COLO668 (cell line): ENCODE results near the gene CHMP3.
"Not testable (repeated sequence)": the region's sequence is repeated elsewhere in the genome, so short reads cannot be mapped to it uniquely, and the experiment has no call there.

Source experiments
- DNase-seq: peaks from one replicate; lab custom pipeline; 2025; ENCODE audit not compliant: unreplicated experiment; lab: John Stamatoyannopoulos, UW

The CHMP3 gene

GRCh38 chr2:86549963-86550725, 13.1 kb downstream of the CHMP3 start:
- DNase-seq: not testable (repeated sequence)

DNA sequence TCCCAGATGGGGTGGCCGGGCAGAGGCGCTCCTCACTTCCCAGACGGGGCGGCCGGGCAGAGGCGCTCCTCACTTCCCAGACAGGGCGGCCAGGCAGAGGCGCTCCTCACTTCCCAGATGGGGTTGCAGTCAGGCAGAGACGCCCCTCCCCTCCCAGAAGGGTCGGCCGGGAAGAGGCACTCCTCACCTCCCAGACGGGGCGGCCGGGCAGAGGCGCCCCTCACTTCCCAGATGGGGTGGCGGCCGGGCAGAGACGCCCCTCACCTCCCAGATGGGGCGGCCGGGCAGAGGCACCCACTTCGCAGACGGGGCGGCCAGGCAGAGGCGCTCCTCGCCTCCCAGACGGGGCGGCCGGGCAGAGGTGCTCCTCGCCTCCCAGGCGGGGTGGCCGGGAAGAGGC, 13.8 kb downstream of the CHMP3 start:
- not testable (repeated sequence) for DNase-seq

- DNase-seq: not testable (repeated sequence)
Observed at GRCh38 chr2:86548913-86549396, 14.3 kb downstream of the CHMP3 start.

DNA sequence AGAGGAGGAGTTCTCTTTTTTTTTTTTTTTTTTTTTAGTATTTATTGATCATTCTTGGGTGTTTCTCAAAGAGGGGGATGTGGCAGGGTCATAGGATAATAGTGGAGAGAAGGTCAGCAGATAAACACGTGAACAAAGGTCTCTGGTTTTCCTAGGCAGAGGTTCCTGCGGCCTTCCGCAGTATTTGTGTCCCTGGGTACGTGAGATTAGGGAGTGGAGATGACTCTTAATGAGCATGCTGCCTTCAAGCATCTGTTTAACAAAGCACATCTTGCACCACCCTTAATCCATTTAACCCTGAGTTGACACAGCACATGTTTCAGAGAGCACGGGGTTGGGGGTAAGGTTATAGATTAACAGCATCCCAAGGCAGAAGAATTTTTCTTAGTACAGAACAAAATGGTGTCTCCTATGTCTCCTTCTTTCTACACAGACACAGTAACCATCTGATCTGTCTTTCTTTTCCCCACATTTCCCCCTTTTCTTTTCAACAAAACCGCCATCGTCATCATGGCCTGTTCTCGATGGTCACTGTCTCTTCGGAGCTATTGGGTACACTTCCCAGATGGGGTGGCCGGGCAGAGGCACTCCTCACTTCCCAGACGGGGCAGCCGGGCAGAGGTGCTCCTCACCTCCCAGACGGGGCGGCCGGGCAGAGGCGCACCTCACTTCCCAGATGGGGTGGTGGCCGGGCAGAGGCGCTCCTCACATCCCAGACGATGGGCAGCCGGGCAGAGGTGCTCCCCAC, 14.9 kb downstream of the CHMP3 start:
- not testable (repeated sequence) for DNase-seq

DNA sequence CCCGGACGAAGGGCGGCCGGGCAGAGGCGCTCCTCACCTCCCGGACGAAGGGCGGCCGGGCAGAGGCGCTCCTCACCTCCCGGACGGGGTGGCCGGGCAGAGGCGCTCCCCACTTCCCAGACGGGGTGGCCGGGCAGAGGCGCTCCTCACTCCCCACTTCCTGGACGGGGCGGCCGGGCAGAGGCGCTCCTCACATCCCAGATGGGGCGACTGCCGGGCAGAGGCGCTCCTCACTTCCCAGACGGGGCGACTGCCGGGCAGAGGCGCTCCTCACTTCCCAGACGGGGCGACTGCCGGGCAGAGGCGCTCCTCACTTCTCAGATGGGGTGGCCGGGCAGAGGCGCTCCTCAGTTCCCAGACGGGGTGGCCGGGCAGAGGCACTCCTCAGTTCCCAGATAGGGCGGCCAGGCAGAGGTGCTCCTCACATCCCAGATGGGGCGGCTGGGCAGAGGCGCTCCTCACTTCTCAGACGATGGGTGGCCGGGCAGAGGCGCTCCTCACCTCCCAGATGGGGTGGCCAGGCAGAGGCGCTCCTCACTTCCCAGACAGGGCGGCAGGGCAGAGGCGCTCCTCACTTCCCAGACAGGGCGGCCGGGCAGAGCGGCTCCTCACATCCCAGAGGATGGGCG, 17.8 kb downstream of the CHMP3 start:
- not testable (repeated sequence) for DNase-seq

- not testable (repeated sequence) for DNase-seq
Observed at GRCh38 chr2:86544278-86545099, 18.8 kb downstream of the CHMP3 start.

DNA sequence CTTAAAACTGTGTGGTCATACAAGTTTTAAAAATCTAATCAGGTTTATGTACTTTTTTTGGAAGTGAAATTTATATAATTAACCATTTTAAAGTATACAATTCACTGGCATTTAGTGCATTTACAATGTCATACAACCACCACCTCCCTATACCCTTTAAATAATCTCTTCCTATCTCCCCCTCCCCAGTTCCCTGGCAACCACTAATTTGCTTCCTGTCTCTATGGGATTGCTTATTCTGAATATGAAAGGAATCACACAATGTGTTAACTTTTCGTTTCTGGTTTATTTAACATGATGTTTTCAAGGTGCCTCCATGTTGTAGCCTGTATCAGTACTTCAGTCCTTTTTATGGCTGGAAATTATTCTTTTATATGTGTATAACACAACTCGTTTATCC, 19.4 kb downstream of the CHMP3 start:
- DNase-seq: no peak

- DNase-seq: no peak
Observed at GRCh38 chr2:86543335-86543734, 19.9 kb downstream of the CHMP3 start.

GRCh38 chr2:86542814-86543213, 20.4 kb downstream of the CHMP3 start:
- no peak for DNase-seq

GRCh38 chr2:86541334-86541733, 21.9 kb downstream of the CHMP3 start:
- DNase-seq: no peak

DNA sequence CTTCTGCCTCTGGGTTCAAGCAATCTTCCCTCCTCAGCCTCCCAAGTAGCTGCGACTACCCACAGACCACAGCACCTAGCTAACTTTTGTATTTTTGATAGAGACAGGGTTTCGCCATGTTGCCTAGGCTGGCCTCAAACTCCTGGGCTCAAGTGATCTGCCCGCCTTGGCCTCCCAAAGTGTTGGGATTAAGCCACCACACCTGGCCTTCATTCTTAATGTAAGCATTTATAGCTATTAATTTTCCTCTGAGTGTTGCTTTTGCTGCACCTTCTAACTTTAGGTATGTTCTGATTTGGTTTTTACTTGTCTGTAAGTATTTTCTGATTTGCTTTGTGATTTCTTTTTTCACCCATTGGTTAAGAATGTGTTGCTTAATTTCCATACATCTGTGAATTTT, 29.7 kb downstream of the CHMP3 start:
- no peak for DNase-seq

- DNase-seq: no peak
Observed at GRCh38 chr2:86525421-86526340, 37.6 kb downstream of the CHMP3 start.

DNA sequence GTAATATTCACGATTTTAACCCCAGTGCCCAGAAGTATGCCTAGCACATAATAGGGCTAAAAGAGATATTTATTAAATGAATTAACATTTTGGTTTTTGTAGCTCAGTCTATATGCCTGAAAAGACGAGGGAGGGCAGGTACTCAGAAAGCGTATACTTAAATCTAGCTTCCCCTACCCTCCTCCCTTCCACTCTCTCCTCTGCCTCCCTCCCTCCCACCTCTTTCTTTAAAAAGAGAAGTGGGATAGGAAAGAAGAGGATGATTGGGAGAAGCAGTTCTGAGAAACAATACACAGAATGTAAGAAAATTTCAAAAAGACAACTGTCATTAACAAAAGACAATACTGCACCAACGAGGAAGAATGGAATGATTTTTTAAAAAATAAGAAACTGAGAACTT, 39.8 kb downstream of the CHMP3 start:
- no peak for DNase-seq

GRCh38 chr2:86522711-86523110, 40.5 kb downstream of the CHMP3 start:
- DNase-seq: no peak

- DNase-seq: no peak
Observed at GRCh38 chr2:86521922-86522321, 41.3 kb downstream of the CHMP3 start.

DNA sequence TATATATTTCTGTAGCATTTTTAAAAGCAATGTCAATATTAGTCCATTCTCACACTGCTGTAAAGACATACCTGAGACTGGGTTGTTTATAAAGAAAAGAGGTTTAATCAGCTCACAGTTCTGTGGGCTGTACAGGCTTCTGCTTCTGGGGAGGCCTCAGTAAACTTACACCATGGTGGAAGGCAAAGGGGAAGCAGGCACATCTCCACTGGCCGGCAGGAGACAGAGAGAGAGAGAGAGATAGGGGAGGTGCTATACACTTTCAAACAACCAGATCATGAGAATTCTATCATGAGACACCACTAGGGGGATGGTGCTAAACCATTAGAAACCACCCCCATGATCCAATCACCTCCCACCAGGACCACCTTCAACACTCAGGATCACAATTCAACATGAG, 43.1 kb downstream of the CHMP3 start:
- DNase-seq: no peak

DNA sequence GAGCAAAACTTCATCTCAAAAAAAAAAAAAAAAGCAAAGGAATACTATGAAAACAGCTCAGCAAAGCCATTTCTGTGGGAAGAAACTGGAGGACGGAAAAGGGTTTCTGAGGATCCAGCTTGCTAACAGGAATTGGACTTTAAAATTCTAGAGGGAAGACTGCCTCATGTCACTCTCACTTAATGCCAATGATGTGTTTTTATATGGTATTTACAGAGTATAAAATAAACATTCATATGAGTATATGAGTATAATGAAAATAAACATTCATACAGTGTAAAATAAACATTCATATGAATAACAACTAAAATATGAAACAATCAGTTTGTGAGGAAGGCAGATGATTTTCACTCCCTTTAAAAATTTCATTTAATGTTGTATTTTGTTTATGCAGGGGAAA, 43.9 kb downstream of the CHMP3 start:
- DNase-seq: no peak

GRCh38 chr2:86518481-86518880, 44.8 kb downstream of the CHMP3 start:
- peak; percentile 9 for DNase-seq

GRCh38 chr2:86513948-86514660, 49.1 kb downstream of the CHMP3 start:
- no peak for DNase-seq
